ENCODE data around the gene KRTAP10-1.

DNA sequence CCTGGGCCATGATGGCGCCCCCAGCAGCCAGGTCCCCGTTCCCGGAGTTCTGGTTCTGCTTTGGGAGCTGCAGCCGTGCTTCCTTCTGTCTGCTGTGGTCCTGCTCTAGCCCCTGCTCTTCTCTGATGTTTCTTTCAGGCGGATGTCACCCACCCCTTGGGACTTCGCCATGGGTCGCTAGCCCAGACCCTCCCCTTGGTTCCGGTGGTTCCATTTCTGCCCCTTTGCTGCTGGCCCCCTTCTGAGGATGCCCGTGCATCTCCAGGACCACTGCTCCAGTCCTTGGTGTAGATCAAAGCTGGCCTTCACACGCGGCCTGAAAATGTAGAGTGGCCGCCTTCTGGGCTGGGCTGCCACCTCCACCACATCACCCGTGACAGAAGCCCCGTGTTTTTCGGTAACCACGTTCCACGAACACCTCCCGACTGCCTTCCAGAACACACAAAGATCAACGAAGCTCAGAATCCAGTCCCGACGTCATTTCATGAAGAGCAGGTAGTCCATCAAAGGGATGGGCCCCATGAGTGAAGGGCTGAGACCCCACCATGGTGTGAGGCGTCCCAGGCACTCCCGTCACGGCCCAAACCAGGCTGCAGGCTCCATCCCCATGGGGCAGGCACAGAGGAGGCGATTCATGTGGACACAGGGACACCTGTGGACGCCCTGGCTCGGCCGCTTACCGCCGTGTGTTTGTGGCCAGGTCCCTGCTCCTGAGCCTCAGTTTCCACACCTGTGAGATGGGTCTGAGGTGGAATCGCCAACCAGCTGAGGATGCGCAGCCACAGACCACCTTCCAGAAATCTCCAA is 24.4 kb downstream of the KRTAP10-1 start:
- TF ChIP-seq POLR2AphosphoS5 (IDR thresholded peaks at IDR 0.05; ENCODE audit: borderline replicate concordance, low read depth, low read length) = no peak
- no peak for TF ChIP-seq EZH2 (IDR thresholded peaks at IDR 0.05)
- TF ChIP-seq FOXP2 (optimal IDR thresholded peaks at IDR 0.05; ENCODE audit: control extremely low read depth, extremely low read length, insufficient read depth) = no peak
